ENCODE measurements around the gene PALLD.
A peak's percentile ranks its signal among the peaks of the same experiment; 100 is the strongest.
"Not testable (repeated sequence)": the region's sequence is repeated elsewhere in the genome, so short reads cannot be mapped to it uniquely, and the experiment has no call there.

PALLD gene

GRCh38 chr4:168708108-168708507 is 211.3 kb downstream of the PALLD start:
- DNase-seq (ENCODE audit: low spot score) = no peak

GRCh38 chr4:168710353-168710946 is 213.6 kb downstream of the PALLD start:
- DNase-seq (ENCODE audit: low spot score) = peak; percentile 79

- no peak for DNase-seq (ENCODE audit: low spot score)
These were observed 214.6 kb downstream of the PALLD start for GRCh38 chr4:168711197-168712140.

- DNase-seq (ENCODE audit: low spot score) = no peak
These were observed 215.6 kb downstream of the PALLD start for GRCh38 chr4:168712316-168712890.

GRCh38 chr4:168713253-168713652 is 216.4 kb downstream of the PALLD start:
- DNase-seq (ENCODE audit: low spot score) = no peak

- DNase-seq (ENCODE audit: low spot score) = no peak
These were observed 219.0 kb downstream of the PALLD start for GRCh38 chr4:168715896-168716295.

- no peak for DNase-seq (ENCODE audit: low spot score)
These were observed 219.7 kb downstream of the PALLD start for GRCh38 chr4:168716406-168717129.

- no peak for DNase-seq (ENCODE audit: low spot score)
These were observed 221.0 kb downstream of the PALLD start for GRCh38 chr4:168717847-168718246.

GRCh38 chr4:168719725-168720124 is 222.9 kb downstream of the PALLD start:
- DNase-seq (ENCODE audit: low spot score) = no peak

- DNase-seq (ENCODE audit: low spot score) = no peak
These were observed 223.6 kb downstream of the PALLD start for GRCh38 chr4:168720396-168720900.

GRCh38 chr4:168722391-168722790 is 225.5 kb downstream of the PALLD start:
- DNase-seq (ENCODE audit: low spot score) = no peak

- DNase-seq (ENCODE audit: low spot score) = no peak
These were observed 226.2 kb downstream of the PALLD start for GRCh38 chr4:168723020-168723419.

GRCh38 chr4:168723569-168723968 is 226.7 kb downstream of the PALLD start:
- DNase-seq (ENCODE audit: low spot score) = no peak

- DNase-seq (ENCODE audit: low spot score) = no peak
These were observed 227.4 kb downstream of the PALLD start for GRCh38 chr4:168724243-168724642.

GRCh38 chr4:168724686-168725411 is 228.0 kb downstream of the PALLD start:
- DNase-seq (ENCODE audit: low spot score) = no peak

- no peak for DNase-seq (ENCODE audit: low spot score)
These were observed 229.1 kb downstream of the PALLD start for GRCh38 chr4:168725930-168726329.

GRCh38 chr4:168727181-168727580 is 230.3 kb downstream of the PALLD start:
- not testable (repeated sequence) for DNase-seq (ENCODE audit: low spot score)

GRCh38 chr4:168731006-168731636 is 234.3 kb downstream of the PALLD start:
- no peak for DNase-seq (ENCODE audit: low spot score)

GRCh38 chr4:168731706-168732414 is 235.0 kb downstream of the PALLD start:
- no peak for DNase-seq (ENCODE audit: low spot score)

GRCh38 chr4:168732714-168733113 is 235.9 kb downstream of the PALLD start:
- DNase-seq (ENCODE audit: low spot score) = no peak

All from COLO829 (cell line).